ENCODE data around the gene HIF1AN.
"Not testable (repeated sequence)": the region's sequence is repeated elsewhere in the genome, so short reads cannot be mapped to it uniquely, and the experiment has no call there.

The HIF1AN gene

DNA sequence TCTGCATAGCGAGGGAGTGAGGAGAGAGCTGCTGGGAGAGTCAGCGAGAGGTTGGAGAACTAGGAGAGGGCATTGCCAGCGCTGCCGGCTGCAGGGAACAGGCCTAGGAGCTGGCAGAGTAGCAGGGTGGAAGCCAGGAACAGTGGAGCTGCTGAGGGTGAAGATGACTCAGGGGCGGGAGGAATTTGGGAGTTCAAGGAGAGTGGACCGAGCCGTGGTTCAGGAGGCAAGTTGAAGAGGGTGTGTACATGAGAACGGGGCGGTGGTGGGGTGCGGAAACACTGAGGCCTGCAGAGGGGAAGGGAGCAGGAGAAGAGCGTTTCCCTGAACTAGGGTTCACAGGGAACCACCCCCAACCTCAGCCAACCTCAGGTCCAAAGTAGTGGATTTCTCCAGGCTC lies 31.5 kb downstream of the HIF1AN start:
- DNase-seq (ENCODE audit: low read depth), result no peak

DNA sequence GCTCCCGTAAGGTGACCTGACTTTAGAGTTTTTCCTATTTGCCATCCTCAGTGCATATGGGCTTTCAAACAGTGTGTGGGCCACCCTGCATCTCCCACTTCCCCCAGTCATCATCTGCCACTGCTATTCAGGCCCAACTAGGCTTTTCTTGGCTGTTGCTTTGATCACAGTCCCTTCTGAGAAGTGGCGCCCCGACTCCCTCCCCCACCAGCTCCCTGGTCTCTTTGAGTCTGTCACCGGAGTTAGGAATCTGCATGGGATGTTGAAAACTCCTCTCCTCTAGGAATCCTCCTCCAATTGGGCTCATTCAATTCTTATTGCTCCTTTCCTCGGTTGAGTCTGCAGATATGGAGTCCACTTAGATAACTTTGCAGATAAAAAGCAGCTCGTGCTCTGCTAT lies 32.1 kb downstream of the HIF1AN start:
- DNase-seq (ENCODE audit: low read depth), result no peak

- no peak for DNase-seq (ENCODE audit: low read depth)
Measured at GRCh38 chr10:100568912-100569311, 33.2 kb downstream of the HIF1AN start.

DNA sequence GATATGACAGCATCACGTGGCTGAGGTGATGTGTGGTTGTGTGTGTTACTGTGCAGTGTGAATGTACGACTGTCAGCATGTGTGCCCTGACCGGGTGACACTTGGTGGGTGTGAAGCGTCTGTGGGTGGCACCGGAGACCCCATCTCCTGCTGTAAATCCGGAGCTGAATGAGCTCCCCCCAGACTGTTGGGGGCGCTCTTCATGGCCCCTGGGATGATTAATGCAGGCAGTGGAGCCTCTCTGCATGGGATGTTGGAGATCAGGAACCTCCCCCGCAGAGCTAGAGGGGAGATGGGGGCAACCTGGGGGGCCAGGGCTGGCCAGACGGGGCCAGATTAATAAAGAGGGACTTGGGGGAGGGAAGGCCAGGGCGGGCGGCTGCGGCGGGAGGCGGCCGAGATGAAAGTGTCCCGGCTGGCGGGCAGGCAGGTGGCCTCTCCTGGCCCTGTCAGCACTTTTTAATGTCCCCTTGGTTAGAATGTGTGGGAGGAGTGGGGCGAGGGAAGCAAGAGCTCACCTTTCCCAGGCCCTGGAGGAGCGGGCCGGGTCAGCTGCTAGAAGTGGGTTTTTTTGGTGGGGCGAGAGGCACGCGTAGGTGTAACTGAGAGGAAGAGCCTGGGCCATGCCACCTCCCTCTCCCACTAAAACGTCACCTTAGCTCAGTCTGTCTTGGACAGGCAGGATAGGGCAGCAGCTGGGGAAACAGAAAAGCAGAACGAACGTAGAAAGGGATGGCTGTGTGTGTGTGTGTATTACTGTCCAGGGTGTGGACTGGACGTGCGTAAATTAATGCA lies 34.1 kb downstream of the HIF1AN start:
- no peak for DNase-seq (ENCODE audit: low read depth)

- DNase-seq (ENCODE audit: low read depth), result no peak
Measured at GRCh38 chr10:100570506-100570905, 34.8 kb downstream of the HIF1AN start.

DNA sequence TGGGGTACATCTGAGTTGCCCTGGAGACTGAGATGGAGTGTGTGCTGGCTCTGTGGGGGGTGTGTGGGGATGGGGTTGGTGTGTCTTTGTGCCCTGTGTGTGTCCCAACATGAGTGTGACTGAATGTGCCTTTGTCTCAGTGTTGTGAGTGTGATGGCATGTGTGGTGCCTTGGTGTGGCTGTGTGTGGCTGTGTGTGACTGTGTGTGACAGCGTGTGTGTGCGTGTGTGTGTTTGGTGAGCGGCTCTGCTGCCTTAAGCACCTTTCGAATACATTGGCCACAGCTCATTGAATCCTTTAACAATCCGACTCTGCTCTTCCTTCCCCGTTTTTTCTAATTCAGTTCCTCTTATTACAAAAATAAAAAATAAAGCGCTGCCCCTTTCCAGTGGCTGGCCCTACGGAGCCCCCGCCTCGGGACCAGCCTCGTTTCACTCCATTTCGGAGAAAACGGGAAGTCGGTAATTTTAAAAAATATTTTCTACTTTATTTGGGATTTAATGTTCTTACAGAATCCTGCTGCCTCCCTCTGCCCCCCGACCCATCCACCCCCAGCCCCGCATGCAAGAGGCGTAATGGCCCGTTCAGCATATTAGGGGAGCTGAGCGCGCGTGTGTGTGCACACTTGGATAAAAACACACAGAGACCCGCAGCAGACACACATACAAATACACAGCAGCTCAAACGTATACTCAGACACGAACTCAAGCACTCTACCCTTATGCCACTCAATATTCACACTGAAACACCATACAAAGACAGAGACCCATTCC lies 35.5 kb downstream of the HIF1AN start:
- DNase-seq (ENCODE audit: low read depth), result no peak

GRCh38 chr10:100575146-100575545 lies 39.4 kb downstream of the HIF1AN start:
- DNase-seq (ENCODE audit: low read depth), result not testable (repeated sequence)

DNA sequence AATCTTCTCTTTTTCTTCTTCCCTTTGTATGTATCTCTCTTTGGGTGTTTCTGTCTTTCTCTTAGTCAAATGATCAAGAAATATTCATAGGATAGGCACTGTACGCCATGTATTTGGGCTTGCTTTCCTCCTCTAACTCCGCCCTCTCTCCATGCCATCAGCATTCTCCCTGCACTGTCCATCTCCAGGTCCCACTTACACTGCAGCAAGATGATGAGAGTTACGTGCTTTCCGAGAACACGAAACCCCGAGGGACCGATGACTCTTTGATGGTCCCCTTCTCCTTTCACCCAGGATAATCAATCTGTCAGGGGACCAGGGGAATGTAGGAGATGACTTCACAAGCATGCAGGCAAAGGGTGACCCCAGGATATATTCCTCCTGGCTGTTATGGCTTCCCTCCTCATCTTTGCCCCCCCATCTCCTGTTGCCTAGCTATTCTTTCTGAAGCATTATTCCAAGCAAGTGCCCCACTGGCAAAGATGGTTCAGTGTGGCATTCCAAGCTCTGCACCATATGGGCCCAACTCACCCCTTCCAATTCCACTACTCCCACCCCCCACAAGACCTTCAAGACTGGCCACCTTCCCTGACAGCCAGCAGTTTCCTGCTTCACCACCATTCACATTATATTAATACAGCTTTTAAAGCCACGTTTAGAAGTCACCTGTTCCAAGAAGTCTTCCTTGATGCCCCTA lies 40.0 kb downstream of the HIF1AN start:
- no peak for DNase-seq (ENCODE audit: low read depth)

GRCh38 chr10:100576282-100576635 lies 40.5 kb downstream of the HIF1AN start:
- DNase-seq (ENCODE audit: low read depth), result no peak

DNA sequence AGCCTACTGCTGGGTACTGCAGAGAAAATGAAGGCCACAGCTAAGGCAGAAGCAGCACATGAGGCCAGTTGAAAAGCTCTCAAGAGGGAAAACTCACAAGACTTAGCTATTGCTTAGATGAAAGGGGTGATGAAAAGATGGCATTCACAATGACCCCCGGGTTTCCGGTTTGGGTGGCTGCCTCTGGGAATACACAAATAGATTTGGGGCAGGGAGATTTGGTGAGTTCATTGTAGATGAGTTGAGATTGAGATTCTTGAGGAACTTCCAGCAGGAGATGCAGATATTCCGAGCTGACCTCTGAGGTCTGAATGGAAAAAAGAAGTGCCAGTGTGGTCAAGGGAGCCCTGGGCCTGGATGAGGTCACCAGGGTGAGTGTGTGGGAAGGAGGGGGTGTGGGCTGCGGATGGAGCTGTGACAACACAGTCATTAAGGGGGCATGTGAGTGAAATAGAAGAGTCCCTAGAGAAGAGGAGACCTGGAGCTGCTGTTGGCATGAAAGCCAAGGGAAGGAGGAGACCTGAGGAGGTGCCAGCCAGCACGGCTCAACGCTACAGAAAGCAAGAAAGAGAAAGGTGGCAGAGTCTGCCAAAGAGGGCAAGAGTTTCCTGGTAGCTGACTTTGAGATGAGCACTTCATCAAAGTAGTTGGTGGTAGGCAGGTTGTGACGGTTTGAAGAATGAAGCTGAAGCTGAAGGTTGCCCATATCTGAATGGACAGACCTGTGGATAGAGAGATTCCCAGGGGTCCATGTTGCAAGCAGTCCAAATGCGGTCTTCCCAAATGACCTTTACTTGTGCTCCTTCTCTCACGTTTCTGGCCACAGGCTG lies 43.7 kb downstream of the HIF1AN start:
- DNase-seq (ENCODE audit: low read depth), result no peak

- no peak for DNase-seq (ENCODE audit: low read depth)
Measured at GRCh38 chr10:100586959-100587358, 51.2 kb downstream of the HIF1AN start.

DNA sequence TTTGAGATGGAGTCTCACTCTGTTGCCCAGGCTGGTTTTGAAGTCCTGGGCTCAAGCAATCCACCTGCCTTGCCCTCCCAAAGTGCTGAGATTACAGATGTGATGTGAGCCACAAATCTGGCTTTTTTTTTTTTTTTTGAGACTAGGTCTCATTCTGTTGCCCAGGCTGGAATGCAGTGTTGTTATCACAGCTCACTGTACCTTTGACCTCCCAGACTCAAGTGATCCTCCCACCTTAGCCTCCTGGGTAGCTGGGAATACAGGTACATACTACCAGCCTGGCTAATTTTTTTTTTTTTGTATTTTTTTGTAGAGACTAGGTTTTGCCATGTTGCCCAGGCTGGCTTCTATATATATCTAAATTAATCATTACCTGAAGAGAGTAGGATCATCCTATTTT lies 62.4 kb downstream of the HIF1AN start:
- DNase-seq (ENCODE audit: low read depth), result no peak

DNA sequence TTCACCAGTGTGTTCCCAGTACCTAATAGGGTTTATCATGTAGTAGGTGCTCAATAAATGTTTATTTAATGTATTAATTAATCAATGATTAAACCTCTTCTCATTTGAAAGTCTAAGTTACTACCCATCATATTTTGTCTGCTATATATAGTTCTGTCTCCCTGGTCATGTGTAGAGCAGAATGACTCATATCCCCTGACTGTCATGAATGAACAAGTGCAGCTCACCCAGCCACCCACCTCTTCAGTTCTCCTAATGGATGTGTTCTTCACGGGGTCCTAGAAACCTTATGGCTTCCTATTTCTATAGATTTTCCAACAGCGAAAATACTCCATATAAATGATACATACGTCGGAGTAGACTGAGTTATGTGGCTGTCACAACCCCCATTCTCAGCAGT lies 64.5 kb downstream of the HIF1AN start:
- DNase-seq (ENCODE audit: low read depth), result no peak

DNA sequence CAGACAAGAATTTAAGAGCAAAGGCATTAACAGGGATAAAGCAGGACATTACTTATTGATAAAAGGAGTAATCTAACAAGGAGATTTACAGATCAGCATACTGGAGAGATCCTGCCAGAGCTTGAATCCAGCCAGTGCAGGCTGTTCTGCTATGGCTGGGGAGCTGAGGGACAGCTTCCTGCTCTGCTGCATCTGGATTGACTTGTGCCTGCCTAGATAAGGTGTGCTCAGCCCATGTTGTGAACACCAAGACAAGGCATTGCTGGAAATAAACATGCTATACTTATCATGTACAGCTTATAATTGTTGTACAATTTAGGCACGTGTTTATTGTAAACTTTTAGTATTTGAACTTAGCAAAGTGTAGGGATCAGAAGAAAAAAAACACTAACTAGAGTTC lies 71.7 kb downstream of the HIF1AN start:
- no peak for DNase-seq (ENCODE audit: low read depth)
